GM18519 (cell line): ENCODE data around the gene LGSN.
"Not testable (repeated sequence)": the region's sequence is repeated elsewhere in the genome, so short reads cannot be mapped to it uniquely, and the experiment has no call there.

Experiments
- ATAC-seq: cut with Tn5 transposase; IDR thresholded peaks from one replicate; pipeline ENCODE4 v1.9.1; 2021; ENCODE audit warnings: mild to moderate bottlenecking, moderate library complexity; ENCODE audit not compliant: unreplicated experiment, low FRiP score

Gene LGSN

GRCh38 chr6:63246581-63246980 lies 73.2 kb downstream of the LGSN start:
- ATAC-seq, result no peak

- peak; percentile 71 for ATAC-seq
Observed at GRCh38 chr6:63245909-63246308, 73.9 kb downstream of the LGSN start.

- no peak for ATAC-seq
Observed at GRCh38 chr6:63245420-63245819, 74.4 kb downstream of the LGSN start.

GRCh38 chr6:63236398-63236817 lies 83.4 kb downstream of the LGSN start:
- ATAC-seq, result no peak

- not testable (repeated sequence) for ATAC-seq
Observed at GRCh38 chr6:63230511-63230910, 89.3 kb downstream of the LGSN start.

- not testable (repeated sequence) for ATAC-seq
Observed at GRCh38 chr6:63230027-63230426, 89.8 kb downstream of the LGSN start.

DNA sequence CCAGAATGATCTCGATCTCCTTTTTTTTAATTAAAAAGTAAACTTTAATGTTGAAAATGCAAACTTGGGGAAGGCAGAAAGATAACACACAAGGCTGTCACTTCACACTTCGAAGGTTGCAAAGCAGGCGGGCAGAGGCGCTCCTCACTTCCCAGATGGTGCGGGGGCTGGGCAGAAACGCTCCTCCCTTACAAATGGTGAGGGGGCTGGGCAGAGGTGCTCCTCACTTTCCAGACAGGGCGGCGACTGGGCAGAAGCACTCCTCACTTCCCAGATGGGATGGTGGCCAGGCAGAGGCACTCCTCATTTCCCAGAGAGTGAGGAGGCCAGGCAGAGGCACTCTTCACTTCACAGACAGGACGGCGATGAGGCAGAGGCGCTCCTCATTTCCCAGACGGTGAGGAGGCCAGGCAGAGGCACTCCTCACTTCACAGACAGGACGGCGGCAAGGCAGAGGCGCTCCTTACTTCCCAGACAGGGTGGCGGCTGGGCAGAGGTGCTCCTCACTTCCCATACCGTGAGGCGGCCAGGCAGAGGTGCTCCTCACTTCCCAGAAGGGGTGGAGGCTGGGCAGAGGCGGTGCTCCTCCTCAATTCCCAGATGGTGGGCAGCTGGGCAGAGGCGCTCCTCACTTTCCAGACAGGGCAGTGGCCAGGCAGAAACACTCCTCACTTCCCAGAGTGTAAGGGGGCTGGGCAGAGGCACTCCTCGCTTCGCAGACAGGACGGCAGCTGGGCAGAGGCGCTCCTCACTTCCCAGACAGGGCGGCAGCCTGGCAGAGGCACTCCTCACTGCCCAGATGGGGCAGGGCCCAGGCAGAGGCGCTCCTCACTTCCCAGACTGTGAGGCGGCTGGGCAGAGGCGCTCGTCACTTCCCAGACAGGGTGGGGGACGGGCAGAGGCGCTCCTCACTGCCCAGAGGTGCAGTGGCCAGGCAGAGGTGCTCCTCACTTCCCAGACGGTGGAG lies 91.6 kb downstream of the LGSN start:
- not testable (repeated sequence) for ATAC-seq

GRCh38 chr6:63225987-63226386 lies 93.8 kb downstream of the LGSN start:
- not testable (repeated sequence) for ATAC-seq
